Measurements from ENCODE around the gene KDM4B.

KDM4B gene

DNA sequence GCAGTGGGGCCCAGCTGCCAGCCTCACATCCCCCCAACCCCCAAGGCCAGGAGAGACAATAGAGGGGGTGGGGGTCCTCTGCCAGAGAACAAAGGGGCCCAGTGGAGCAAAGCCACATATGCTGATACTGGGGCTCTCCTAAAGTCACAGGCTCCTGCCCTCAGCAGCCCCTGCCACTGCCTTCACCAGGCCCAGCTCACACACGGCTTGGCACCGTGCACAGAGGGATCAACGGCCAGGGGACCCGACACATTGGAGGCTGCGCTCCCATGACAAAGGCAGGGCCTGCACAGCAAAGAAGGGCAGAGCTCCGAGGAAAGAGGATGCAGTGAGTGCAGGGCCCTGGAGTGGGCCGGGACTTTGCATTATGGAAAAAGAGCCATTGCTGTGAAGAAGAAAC, 146.4 kb downstream of the KDM4B start:
- Histone ChIP-seq H3K36me3 (ENCODE audit: control insufficient read depth, low read length) (peaks cover 3% of the 10 kb centered on the region; the same call in 1 of the 2 replicates), H3K4me3 (ENCODE audit: low read length) (no peak overlapping the region), H3K4me1 (ENCODE audit: control insufficient read depth, low read length) (no peaks in the 10 kb centered on the region), H3K9me2 (replicated peaks; ENCODE audit: control insufficient read depth, low read length) (no peaks in the 10 kb centered on the region), H3K79me2 (ENCODE audit: control insufficient read depth, low read length) (no peaks in the 10 kb centered on the region), H3F3A (ENCODE audit: control insufficient read depth, insufficient read depth) (no peaks in the 10 kb centered on the region), H4K20me1 (ENCODE audit: control insufficient read depth, insufficient read depth, low read depth, low read length) (no peaks in the 10 kb centered on the region), H3K27me3 (ENCODE audit: control insufficient read depth, low read length) (no peaks in the 10 kb centered on the region), H3K9me3 (ENCODE audit: control insufficient read depth, insufficient read depth, low read length) (no peaks in the 10 kb centered on the region), H3K27ac (ENCODE audit: low read depth, low read length) (no peak overlapping the region), H3K4me2 (ENCODE audit: low read length) (no peak overlapping the region)
- no peak for TF ChIP-seq EZH2phosphoT487 (IDR thresholded peaks at IDR 0.05; ENCODE audit: borderline replicate concordance, low read length)
- TF ChIP-seq, protein P1, sequence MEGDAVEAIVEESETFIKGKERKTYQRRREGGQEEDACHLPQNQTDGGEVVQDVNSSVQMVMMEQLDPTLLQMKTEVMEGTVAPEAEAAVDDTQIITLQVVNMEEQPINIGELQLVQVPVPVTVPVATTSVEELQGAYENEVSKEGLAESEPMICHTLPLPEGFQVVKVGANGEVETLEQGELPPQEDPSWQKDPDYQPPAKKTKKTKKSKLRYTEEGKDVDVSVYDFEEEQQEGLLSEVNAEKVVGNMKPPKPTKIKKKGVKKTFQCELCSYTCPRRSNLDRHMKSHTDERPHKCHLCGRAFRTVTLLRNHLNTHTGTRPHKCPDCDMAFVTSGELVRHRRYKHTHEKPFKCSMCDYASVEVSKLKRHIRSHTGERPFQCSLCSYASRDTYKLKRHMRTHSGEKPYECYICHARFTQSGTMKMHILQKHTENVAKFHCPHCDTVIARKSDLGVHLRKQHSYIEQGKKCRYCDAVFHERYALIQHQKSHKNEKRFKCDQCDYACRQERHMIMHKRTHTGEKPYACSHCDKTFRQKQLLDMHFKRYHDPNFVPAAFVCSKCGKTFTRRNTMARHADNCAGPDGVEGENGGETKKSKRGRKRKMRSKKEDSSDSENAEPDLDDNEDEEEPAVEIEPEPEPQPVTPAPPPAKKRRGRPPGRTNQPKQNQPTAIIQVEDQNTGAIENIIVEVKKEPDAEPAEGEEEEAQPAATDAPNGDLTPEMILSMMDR (IDR thresholded peaks at IDR 0.05; ENCODE audit: low read depth, low read length, poor library complexity, severe bottlenecking), result no peak

DNA sequence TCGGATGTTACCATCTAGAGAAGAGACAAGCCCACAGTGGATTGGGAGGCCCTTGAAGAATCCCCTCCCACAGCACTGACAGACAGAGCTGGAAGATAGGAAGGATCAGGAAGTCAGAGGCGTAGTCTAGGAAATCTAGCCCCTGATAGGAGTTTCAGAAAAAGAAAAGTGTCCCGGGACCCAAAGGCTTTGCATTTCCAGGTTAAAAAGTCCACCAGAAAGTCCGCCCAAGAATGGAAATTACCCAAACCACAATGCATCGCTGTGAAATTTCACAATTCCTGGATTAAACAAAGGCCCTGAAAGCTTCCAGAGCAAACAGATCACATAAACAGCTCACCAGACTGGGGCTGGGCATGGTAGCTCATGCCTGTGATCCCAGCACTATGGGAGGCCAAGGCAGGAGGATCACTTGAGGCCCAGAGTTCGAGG, 146.9 kb downstream of the KDM4B start:
- H3K27ac ChIP-seq (ENCODE audit: low read depth, low read length), result no peak overlapping the region
- H3K4me2 ChIP-seq (ENCODE audit: low read length), result no peak overlapping the region
- H3K36me3 ChIP-seq (ENCODE audit: control insufficient read depth, low read length), result peaks cover 3% of the 10 kb centered on the region; the same call in 1 of the 2 replicates
- H3K9me2 ChIP-seq (replicated peaks; ENCODE audit: control insufficient read depth, low read length), result no peaks in the 10 kb centered on the region
- H3K4me3 ChIP-seq (ENCODE audit: low read length), result no peak overlapping the region
- H3K9me3 ChIP-seq (ENCODE audit: control insufficient read depth, insufficient read depth, low read length), result no peaks in the 10 kb centered on the region
- TF ChIP-seq, protein P1 (IDR thresholded peaks at IDR 0.05; ENCODE audit: low read depth, low read length, poor library complexity, severe bottlenecking), result no peak
- no peak for TF ChIP-seq EZH2phosphoT487 (IDR thresholded peaks at IDR 0.05; ENCODE audit: borderline replicate concordance, low read length)
- no peaks in the 10 kb centered on the region for H3F3A ChIP-seq (ENCODE audit: control insufficient read depth, insufficient read depth)
- no peaks in the 10 kb centered on the region for H4K20me1 ChIP-seq (ENCODE audit: control insufficient read depth, insufficient read depth, low read depth, low read length)
- no peaks in the 10 kb centered on the region for H3K79me2 ChIP-seq (ENCODE audit: control insufficient read depth, low read length)
- no peaks in the 10 kb centered on the region for H3K27me3 ChIP-seq (ENCODE audit: control insufficient read depth, low read length)
- no peaks in the 10 kb centered on the region; the same call in 1 of the 2 replicates for H3K4me1 ChIP-seq (ENCODE audit: control insufficient read depth, low read length)

DNA sequence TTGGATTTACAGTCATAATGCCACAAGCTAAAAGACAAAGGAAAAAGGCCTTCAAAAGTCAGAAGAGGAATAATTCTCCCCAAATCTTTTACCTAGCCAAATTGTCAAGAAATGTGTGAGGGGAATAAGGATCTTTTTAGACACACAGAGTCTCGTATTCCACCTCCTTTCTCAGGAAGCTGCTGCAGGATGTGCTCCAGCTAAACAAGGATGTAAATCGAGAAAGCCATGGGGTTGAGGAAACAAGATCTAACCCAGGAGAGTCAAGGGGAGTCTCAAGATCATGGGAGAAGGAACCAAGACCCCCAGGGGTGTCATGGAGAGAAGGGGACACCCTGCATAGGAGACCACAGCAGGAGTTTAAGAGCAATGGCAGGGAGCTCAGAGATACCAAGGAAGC, 147.4 kb downstream of the KDM4B start:
- Histone ChIP-seq H3K4me2 (ENCODE audit: low read length) (no peak overlapping the region), H3K27ac (ENCODE audit: low read depth, low read length) (no peak overlapping the region), H3K4me1 (ENCODE audit: control insufficient read depth, low read length) (peaks cover 5% of the 10 kb centered on the region; the same call in 1 of the 2 replicates), H3K27me3 (ENCODE audit: control insufficient read depth, low read length) (no peaks in the 10 kb centered on the region), H3F3A (ENCODE audit: control insufficient read depth, insufficient read depth) (no peaks in the 10 kb centered on the region), H3K79me2 (ENCODE audit: control insufficient read depth, low read length) (no peaks in the 10 kb centered on the region), H3K4me3 (ENCODE audit: low read length) (no peak overlapping the region), H4K20me1 (ENCODE audit: control insufficient read depth, insufficient read depth, low read depth, low read length) (no peaks in the 10 kb centered on the region), H3K9me2 (replicated peaks; ENCODE audit: control insufficient read depth, low read length) (no peaks in the 10 kb centered on the region), H3K36me3 (ENCODE audit: control insufficient read depth, low read length) (peaks cover 3% of the 10 kb centered on the region; the same call in 1 of the 2 replicates), H3K9me3 (ENCODE audit: control insufficient read depth, insufficient read depth, low read length) (no peaks in the 10 kb centered on the region)
- TF ChIP-seq, protein P1 (IDR thresholded peaks at IDR 0.05; ENCODE audit: low read depth, low read length, poor library complexity, severe bottlenecking), result no peak
- TF ChIP-seq EZH2phosphoT487 (IDR thresholded peaks at IDR 0.05; ENCODE audit: borderline replicate concordance, low read length), result no peak
